B cell (primary cell): ENCODE data around the gene TWIST2.

Experiments
- EZH2 ChIP-seq: IDR thresholded peaks from 2 replicates; pipeline ENCODE4 v1.6.1; 2012; ENCODE audit warnings: borderline replicate concordance, low read depth, mild to moderate bottlenecking, moderate library complexity, low read length; ENCODE audit not compliant: insufficient read depth, poor library complexity, severe bottlenecking
- TF ChIP-seq, protein P1 (sequence below): fragments of 200-600 bp; IDR thresholded peaks from one replicate; pipeline ENCODE4 v1.8.0; 2022; ENCODE audit warnings: antibody characterized with exemption, mild to moderate bottlenecking

DNA sequence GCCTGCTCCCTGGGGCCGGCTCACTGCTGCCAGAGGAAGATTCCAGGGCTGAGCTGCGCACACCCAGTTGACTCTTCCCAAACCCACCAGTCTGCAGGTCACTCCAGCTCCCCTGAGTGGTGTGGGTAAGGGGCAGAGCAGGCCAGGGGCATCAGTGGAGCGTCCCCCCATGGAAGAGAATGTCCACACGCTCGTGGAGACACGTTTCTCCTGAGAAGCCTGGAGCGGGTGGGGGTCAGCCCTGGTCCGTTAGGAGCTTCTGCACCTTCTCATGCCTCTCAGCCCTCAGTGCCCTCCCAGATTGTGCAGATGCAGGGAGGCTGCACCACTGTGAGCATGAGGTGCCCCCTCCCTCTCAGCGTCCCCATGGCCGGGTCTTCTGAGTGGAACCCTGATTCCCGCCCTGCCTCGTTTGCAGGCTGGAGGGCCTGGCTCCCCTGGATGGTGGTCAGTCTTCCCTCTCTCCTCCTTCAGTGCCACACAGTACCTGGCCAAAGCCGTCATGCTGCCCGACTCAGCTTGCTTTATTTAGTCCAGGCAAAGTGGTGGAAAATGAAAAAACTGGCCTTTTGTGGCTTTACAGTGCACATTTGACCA is 37.0 kb downstream of the TWIST2 start:
- no peak for TF ChIP-seq EZH2
- TF ChIP-seq, protein P1, sequence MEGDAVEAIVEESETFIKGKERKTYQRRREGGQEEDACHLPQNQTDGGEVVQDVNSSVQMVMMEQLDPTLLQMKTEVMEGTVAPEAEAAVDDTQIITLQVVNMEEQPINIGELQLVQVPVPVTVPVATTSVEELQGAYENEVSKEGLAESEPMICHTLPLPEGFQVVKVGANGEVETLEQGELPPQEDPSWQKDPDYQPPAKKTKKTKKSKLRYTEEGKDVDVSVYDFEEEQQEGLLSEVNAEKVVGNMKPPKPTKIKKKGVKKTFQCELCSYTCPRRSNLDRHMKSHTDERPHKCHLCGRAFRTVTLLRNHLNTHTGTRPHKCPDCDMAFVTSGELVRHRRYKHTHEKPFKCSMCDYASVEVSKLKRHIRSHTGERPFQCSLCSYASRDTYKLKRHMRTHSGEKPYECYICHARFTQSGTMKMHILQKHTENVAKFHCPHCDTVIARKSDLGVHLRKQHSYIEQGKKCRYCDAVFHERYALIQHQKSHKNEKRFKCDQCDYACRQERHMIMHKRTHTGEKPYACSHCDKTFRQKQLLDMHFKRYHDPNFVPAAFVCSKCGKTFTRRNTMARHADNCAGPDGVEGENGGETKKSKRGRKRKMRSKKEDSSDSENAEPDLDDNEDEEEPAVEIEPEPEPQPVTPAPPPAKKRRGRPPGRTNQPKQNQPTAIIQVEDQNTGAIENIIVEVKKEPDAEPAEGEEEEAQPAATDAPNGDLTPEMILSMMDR: no peak
